Measurements from ENCODE around the gene ICA1L. TPM values are rescaled to one million over a fixed set of nuclear protein-coding genes. Genes with fewer than 3 reads are reported as not detected.

Gene ICA1L
- total RNA-seq, 4 donors from 2014 or later: 0.85 to 4.2 (median 1.2) TPM

DNA sequence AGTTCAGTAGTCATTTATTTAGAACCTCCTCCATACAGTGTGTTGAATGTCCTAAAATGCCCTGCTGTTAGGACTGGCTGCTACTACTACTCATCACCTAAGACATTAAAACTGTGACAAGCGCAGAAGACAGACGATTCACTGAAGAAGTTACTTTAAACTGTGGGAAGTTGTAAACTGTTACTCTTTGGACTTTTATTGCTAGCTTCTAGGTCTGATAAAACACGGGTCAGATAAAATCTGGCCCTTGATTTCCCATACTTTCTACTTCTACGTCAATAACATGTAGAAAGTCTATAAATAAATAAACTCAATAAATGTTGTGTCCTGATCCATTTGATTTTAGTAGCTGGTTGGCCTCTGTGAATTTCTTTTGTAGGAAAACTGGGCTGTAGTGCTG lies 113.4 kb downstream of the ICA1L start:
- peaks cover 36% of the 10 kb centered on the region for H3K36me3 ChIP-seq
- 77% methylated on average over 4 of the region's 4 CpGs for WGBS
- no peaks in the 10 kb centered on the region for H3K9me3 ChIP-seq
- no peak overlapping the region for H3K4me3 ChIP-seq
- H3K4me1 ChIP-seq: no peaks in the 10 kb centered on the region
- no peak overlapping the region for H3K27ac ChIP-seq
- no peak for DNase-seq (ENCODE audit: low spot score in 2 of 2)
- H3K27me3 ChIP-seq: no peaks in the 10 kb centered on the region
- TF ChIP-seq, protein P1, sequence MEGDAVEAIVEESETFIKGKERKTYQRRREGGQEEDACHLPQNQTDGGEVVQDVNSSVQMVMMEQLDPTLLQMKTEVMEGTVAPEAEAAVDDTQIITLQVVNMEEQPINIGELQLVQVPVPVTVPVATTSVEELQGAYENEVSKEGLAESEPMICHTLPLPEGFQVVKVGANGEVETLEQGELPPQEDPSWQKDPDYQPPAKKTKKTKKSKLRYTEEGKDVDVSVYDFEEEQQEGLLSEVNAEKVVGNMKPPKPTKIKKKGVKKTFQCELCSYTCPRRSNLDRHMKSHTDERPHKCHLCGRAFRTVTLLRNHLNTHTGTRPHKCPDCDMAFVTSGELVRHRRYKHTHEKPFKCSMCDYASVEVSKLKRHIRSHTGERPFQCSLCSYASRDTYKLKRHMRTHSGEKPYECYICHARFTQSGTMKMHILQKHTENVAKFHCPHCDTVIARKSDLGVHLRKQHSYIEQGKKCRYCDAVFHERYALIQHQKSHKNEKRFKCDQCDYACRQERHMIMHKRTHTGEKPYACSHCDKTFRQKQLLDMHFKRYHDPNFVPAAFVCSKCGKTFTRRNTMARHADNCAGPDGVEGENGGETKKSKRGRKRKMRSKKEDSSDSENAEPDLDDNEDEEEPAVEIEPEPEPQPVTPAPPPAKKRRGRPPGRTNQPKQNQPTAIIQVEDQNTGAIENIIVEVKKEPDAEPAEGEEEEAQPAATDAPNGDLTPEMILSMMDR (IDR thresholded peaks at IDR 0.05): no peak
- no peak for TF ChIP-seq POLR2A (IDR thresholded peaks at IDR 0.05)
- no peak for TF ChIP-seq EP300 (IDR thresholded peaks at IDR 0.05)
- no peak for TF ChIP-seq POLR2AphosphoS5 (IDR thresholded peaks at IDR 0.05)

DNA sequence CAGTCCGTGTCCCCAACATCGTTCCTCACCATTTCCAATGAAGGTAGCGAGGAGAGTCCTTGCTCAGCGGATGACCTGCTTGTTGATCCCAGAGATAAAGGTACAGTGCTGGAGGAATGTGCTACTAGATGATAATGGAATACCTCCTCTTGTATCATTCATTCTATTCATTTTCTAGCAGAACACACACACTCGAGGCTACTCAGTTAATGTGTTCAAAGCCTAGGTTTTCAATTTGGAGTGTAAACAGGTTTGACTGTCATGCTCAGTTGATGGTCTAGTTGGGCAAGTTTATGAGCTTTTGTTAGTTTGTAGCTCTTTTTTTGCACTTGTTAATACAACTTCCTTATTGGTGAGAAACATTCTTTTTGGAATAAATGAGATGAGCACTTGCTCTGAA lies 114.2 kb downstream of the ICA1L start:
- Histone ChIP-seq H3K4me3 (no peak overlapping the region), H3K4me1 (no peaks in the 10 kb centered on the region), H3K9me3 (no peaks in the 10 kb centered on the region), H3K36me3 (peaks cover 36% of the 10 kb centered on the region), H3K27me3 (no peaks in the 10 kb centered on the region), H3K27ac (no peak overlapping the region)
- no peak for DNase-seq (ENCODE audit: low spot score in 2 of 2)
- 87% methylated on average over 5 of the region's 5 CpGs for WGBS
- TF ChIP-seq, protein P1 (IDR thresholded peaks at IDR 0.05): no peak
- TF ChIP-seq EP300 (IDR thresholded peaks at IDR 0.05) (no peak), POLR2AphosphoS5 (IDR thresholded peaks at IDR 0.05) (no peak), POLR2A (IDR thresholded peaks at IDR 0.05) (no peak)

DNA sequence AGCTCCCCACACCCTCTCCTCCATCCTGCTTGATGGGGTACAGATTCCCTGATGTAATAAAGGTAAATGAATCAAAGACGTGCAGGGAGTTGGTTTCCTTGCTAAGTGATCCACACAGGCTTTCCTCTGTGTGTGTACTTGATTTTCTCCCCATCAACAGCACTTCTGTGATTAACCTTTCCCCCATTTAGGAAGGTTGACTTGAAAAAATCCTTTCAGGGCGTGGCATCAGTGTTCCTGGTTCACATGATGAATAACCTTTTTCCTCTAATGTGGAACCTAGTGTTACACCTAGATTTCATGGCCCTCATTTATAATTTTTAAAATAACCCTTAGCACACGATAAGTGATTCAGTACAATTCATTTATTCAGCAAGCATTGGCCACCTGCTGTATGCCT lies 115.0 kb downstream of the ICA1L start:
- no peaks in the 10 kb centered on the region for H3K4me1 ChIP-seq
- no peak for DNase-seq (ENCODE audit: low spot score in 2 of 2)
- 93% methylated on average over 3 of the region's 3 CpGs for WGBS
- peaks cover 36% of the 10 kb centered on the region for H3K36me3 ChIP-seq
- no peak for TF ChIP-seq POLR2A (IDR thresholded peaks at IDR 0.05)
- no peak for TF ChIP-seq POLR2AphosphoS5 (IDR thresholded peaks at IDR 0.05)
- TF ChIP-seq, protein P1 (IDR thresholded peaks at IDR 0.05): no peak
- no peak for TF ChIP-seq EP300 (IDR thresholded peaks at IDR 0.05)
- H3K27me3 ChIP-seq: no peaks in the 10 kb centered on the region
- H3K27ac ChIP-seq: no peak overlapping the region
- H3K9me3 ChIP-seq: no peaks in the 10 kb centered on the region
- H3K4me3 ChIP-seq: no peak overlapping the region

DNA sequence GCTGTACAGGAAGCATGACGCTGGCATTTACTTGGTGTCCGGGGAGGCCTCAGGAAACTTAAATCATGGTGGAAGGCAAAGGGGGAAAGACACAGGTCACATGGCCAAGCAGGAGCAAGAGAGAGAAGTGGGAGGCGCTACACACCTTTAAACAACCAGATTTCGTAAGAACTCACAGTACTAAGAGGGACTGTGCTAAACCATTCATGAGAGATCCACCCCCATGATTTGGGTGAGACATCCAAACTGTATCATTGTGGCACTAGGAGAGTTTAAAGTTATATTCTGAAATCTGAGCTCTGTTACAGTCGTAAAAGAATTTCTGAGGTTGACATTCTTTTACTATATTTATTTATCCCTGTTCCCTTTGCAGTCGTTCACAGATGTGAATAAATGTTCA lies 116.6 kb downstream of the ICA1L start:
- Histone ChIP-seq H3K36me3 (peaks cover 27% of the 10 kb centered on the region), H3K4me1 (no peaks in the 10 kb centered on the region), H3K4me3 (no peak overlapping the region), H3K9me3 (no peaks in the 10 kb centered on the region), H3K27ac (no peak overlapping the region), H3K27me3 (no peaks in the 10 kb centered on the region)
- TF ChIP-seq, protein P1 (IDR thresholded peaks at IDR 0.05): no peak
- TF ChIP-seq EP300 (IDR thresholded peaks at IDR 0.05): no peak
- TF ChIP-seq POLR2A (IDR thresholded peaks at IDR 0.05): no peak
- TF ChIP-seq POLR2AphosphoS5 (IDR thresholded peaks at IDR 0.05): no peak
- DNase-seq (ENCODE audit: low spot score in 2 of 2): no peak
- 92% methylated on average over 6 of the region's 6 CpGs for WGBS

DNA sequence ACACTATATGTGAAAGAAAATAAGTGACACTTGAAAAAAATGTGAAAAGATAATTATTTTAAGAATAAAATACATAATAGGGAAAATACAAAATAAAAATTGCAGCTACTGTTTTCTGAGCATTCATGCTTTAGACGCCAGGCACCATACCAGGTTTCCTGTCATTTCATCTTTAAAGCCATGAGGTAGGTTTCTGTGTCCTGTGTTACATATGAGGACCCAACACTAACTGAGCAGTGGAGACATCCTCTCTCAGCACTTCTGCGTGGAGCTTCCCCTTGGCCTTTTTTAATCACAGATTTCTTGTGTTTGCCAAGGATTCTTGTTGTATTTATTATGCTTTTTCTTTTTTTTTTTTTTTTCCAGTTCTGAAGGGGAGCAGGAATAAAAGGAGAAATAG lies 119.5 kb downstream of the ICA1L start:
- 77% methylated on average over 2 of the region's 2 CpGs for WGBS

More for the DNA sequence above, 119.5 kb downstream of the ICA1L start:
- TF ChIP-seq POLR2AphosphoS5 (IDR thresholded peaks at IDR 0.05) (no peak), POLR2A (IDR thresholded peaks at IDR 0.05) (no peak), EP300 (IDR thresholded peaks at IDR 0.05) (no peak)
- TF ChIP-seq, protein P1 (IDR thresholded peaks at IDR 0.05): no peak
- DNase-seq (ENCODE audit: low spot score in 2 of 2): no peak
- Histone ChIP-seq H3K27ac (no peak overlapping the region), H3K4me3 (no peak overlapping the region), H3K27me3 (no peaks in the 10 kb centered on the region), H3K9me3 (no peaks in the 10 kb centered on the region), H3K4me1 (no peaks in the 10 kb centered on the region), H3K36me3 (peaks cover 5% of the 10 kb centered on the region)

All from suprapubic skin (tissue), 4 donors.